HuH-7.5 (cell line): ENCODE measurements around the gene RPL22.

Experiments
- DNase-seq: peaks from one replicate; pipeline ENCODE4 v3.0.0; 2011; ENCODE audit warnings: low spot score

RPL22 gene

GRCh38 chr1:6171548-6172124 lies 27.8 kb downstream of the RPL22 start:
- DNase-seq, result no peak

- no peak for DNase-seq
Observed at GRCh38 chr1:6170742-6171201, 28.6 kb downstream of the RPL22 start.

- no peak for DNase-seq
Observed at GRCh38 chr1:6170116-6170741, 29.2 kb downstream of the RPL22 start.

- DNase-seq, result no peak
Observed at GRCh38 chr1:6168947-6169586, 30.3 kb downstream of the RPL22 start.

GRCh38 chr1:6167391-6168303 lies 31.7 kb downstream of the RPL22 start:
- no peak for DNase-seq

- DNase-seq, result no peak
Observed at GRCh38 chr1:6166655-6167390, 32.6 kb downstream of the RPL22 start.

- DNase-seq, result no peak
Observed at GRCh38 chr1:6166221-6166620, 33.2 kb downstream of the RPL22 start.

GRCh38 chr1:6165441-6165985 lies 33.9 kb downstream of the RPL22 start:
- no peak for DNase-seq

- DNase-seq, result no peak
Observed at GRCh38 chr1:6165027-6165426, 34.4 kb downstream of the RPL22 start.

- DNase-seq, result no peak
Observed at GRCh38 chr1:6163973-6164617, 35.3 kb downstream of the RPL22 start.

GRCh38 chr1:6163191-6163972 lies 36.0 kb downstream of the RPL22 start:
- DNase-seq, result no peak

GRCh38 chr1:6162773-6163172 lies 36.6 kb downstream of the RPL22 start:
- no peak for DNase-seq

- DNase-seq, result no peak
Observed at GRCh38 chr1:6162341-6162740, 37.1 kb downstream of the RPL22 start.

- DNase-seq, result no peak
Observed at GRCh38 chr1:6158181-6158580, 41.2 kb downstream of the RPL22 start.

GRCh38 chr1:6157528-6158174 lies 41.7 kb downstream of the RPL22 start:
- DNase-seq, result peak; percentile 82

- no peak for DNase-seq
Observed at GRCh38 chr1:6157132-6157527, 42.3 kb downstream of the RPL22 start.

GRCh38 chr1:6154525-6155319 lies 44.7 kb downstream of the RPL22 start:
- DNase-seq, result no peak

- DNase-seq, result no peak
Observed at GRCh38 chr1:6152882-6153281, 46.5 kb downstream of the RPL22 start.

- no peak for DNase-seq
Observed at GRCh38 chr1:6152181-6152580, 47.2 kb downstream of the RPL22 start.
